GM11168 (cell line): ENCODE data around the gene CEBPA.
"Not testable (repeated sequence)": the region's sequence is repeated elsewhere in the genome, so short reads cannot be mapped to it uniquely, and the experiment has no call there.

ENCODE experiments used
- in situ Hi-C: fragments of 300-500 bp; cut with MboI; formaldehyde crosslinking; loops from one replicate; pipeline ENCODE4 v1.12.0; 2022; ENCODE audit warnings: low sequenced_read_pairs; ENCODE audit not compliant: unreplicated experiment

CEBPA gene

DNA sequence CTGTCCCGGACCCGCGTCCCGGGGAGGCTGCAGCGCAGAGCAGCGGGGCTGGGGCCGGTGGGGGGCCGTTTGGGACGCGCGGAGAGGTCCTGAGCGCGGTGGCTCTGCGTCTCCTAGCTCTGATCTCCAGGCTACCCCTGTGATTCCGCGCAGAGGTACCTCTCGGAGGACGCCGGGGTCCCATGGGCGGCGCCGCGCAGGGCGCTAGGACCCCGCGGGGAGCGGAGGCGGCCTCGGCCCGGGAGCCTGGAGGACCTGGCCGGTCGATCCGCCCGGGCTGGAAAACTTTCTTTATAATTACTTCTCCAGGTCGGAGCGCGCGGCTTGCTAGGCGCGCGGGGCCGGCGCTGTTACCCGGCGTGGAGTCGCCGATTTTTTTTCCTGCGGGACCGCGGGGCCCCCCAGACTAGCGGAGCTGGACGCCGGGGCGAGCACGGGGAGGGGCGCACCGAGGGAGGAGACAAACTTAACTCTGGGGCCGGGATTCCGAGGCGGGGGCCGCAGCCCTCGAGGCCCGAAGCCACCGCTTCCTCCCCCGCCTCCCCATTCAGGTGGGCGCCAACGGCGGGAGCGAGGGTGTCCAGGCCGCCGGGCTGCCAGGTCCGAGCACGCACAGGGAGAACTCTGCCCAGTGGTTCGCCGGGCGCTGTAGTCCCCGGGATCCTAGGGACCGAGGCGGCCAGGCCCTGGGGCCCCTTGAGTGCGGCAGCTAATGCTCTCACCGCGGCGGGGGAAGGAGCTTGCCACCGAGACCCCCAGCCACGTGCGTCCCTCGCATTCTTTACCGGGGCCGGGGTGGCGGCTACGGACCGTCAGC, 848 bp upstream of the CEBPA start:
- in situ Hi-C loops, result no loop called here

DNA sequence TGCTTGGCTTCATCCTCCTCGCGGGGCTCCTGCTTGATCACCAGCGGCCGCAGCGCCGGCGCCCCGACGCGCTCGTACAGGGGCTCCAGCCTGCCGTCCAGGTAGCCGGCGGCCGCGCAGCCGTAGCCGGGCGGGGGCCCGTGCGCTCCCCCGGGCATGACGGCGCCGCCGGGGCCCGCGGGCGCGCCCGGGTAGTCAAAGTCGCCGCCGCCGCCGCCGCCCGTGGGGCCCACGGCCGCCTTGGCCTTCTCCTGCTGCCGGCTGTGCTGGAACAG, 497 bp downstream of the CEBPA start:
- in situ Hi-C loops, result no loop called here

DNA sequence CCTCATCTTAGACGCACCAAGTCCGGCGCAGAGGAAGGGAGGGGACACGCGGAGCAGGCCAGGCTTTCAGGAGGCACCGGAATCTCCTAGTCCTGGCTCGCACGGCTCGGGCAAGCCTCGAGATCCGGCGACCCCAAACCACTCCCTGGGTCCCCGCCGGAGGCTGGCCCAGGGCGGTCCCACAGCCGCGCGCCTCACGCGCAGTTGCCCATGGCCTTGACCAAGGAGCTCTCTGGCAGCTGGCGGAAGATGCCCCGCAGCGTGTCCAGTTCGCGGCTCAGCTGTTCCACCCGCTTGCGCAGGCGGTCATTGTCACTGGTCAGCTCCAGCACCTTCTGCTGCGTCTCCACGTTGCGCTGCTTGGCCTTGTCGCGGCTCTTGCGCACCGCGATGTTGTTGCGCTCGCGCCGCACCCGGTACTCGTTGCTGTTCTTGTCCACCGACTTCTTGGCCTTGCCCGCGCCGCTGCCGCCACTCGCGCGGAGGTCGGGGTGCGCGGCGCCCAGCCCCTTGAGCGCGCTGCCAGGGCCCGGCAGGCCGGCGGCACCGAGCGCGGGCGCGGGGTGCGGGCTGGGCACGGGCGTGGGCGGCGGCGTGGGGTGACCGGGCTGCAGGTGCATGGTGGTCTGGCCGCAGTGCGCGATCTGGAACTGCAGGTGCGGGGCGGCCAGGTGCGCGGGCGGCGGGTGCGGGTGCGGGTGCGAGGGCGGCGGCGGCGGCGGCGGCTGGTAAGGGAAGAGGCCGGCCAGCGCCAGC, 1.0 kb downstream of the CEBPA start:
- in situ Hi-C loops, result no loop called here

DNA sequence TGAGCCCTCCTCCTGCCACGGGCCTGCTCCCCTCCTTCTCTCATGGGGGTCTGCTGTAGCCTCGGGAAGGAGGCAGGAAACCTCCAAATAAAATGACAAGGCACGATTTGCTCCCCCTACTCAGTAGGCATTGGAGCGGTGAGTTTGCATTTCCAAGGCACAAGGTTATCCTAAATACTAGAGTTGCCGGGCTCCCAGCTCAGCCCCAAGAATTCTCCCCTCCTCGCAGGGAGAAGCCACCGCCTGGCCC, 1.5 kb downstream of the CEBPA start:
- in situ Hi-C loops, result no loop called here

DNA sequence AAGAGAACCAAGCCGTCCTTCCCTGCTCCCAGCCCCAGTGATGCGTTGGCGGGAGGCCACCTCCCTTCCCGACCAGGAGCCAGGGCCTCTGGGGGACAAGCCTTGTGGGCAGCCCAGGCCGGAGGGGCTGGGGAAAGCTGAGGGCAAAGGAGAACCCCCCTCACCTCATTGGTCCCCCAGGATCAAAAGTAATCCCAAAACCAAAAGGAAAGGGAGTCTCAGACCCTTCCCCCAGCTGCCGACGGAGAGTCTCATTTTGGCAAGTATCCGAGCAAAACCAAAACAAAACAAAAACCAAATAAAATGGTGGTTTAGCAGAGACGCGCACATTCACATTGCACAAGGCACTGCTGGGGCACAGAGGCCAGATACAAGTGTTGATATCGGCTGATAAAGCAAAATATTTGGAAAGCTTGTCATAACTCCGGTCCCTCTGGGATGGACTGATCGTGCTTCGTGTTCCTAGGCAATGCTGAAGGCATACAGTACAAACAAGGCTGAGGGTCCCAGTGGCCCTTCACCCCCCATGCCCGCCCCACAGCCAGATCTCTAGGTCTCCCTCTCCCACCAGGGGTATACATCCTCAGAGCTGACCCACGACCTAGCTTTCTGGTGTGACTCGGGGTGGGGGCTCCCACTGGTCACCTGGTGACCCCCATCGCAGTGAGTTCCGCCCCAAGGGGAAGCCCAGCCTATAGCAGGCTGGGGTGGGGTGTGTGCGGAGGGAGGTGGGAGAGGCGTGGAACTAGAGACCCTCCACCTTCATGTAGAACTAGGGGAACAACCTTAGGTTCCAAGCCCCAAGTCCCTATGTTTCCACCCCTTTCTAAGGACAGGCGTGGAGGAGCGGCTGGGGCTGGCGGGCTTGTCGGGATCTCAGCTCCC, 2.1 kb downstream of the CEBPA start:
- in situ Hi-C loops, result no loop called here

DNA sequence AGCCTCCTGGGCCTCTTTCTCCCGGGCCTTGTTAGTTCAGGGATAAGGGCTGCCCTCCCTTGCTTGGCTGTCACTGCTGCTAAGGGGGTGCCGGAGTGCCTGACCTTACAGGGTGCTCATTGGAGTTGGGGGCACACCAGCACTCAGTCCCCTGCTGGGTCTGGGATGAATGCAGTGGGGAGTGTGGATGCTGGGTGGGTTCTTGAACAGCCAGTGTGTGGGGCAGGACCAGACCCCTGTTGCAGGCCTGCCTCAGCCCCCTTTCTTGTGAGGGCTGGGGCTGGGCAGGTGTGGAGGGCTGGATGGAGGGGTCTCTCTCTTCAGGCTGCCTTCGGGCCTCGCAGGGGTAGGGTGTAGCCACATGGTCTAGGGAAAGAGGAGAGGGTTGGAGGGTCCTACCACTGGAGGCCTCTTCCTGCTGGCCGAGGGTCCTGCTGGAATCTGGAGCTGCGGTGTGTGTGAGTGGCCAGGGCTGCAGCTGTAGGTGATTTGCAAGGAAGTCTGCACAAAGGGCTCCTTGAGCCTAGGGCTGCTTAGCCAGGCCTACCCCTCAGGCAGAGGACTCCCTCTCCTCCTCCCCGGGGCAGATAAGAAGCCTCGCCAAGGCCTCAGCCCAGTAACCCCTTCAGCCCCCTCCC, 3.2 kb downstream of the CEBPA start:
- in situ Hi-C loops, result no loop called here

DNA sequence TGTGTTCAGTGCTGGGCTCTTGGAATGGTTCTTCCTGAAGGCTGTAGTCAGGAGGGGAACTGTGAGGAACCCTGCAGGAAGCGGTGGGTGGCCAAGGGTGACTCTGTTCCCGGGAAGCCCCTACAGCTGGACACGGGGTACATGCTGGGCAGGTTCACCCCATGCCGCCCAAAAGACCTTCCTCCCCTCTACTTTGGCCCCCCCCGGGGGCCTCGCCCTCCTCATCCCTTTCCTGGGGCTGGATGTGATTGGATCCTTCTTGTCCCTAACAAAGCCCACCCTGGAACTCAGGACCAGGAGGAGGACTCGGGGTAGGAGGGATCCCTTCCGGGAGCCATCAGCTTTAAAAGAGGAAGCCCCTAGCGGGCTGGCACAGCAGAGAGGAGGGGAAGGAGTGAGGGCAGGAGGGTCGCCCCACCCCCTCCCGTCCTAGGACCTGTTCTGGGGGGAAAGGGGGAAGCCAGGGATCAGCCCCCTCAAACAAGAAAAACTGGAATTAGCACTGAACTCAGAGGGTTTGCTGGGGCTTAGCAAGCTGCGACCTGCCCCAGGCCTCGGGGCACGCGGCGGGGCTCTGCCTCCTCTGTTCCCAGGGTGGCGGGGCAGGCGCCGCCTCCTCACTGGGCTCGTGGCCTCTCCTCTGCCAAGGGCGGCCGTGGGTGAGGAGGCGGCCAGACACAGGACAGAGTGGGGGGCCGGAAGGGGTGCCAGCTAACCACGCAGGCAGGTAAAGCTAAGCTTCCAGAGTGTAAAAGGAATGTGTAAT, 4.0 kb downstream of the CEBPA start:
- in situ Hi-C loops, result no loop called here

DNA sequence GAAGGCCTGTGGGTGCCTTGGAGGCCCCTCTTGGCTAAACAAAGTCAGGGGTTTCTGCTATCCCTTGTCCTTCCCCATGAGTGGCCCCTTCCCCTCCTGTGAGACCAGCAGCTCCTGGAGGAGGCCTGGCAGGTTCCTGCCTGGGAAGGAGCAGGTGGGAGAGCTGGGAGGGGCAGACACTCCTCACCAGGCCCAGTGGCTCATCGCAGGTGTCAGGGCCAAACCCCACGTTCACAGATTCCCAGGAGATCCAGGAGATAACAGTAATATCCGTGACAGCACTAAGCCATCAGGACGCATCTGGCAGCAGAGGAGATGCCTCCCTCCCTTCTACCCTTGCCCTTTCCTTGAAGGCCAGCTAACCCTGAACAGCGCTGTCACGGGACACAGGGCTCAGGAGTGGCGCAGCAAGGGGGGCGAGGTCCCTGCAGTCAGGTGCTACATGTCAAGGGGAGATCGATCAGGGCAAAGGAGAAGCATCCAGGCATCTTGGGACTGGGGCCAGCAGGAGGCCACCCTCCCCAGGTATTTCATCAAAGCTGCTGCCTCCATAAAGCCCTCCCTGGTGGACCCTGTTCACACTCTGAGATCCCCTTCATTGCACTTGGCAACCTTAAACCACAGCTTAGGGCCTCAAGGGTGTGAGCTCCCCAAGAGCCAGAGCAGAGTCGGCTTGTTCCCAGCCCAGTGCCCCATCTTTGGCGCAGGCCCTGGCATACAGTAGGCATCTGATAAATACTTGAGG, 4.8 kb downstream of the CEBPA start:
- in situ Hi-C loops, result no loop called here

DNA sequence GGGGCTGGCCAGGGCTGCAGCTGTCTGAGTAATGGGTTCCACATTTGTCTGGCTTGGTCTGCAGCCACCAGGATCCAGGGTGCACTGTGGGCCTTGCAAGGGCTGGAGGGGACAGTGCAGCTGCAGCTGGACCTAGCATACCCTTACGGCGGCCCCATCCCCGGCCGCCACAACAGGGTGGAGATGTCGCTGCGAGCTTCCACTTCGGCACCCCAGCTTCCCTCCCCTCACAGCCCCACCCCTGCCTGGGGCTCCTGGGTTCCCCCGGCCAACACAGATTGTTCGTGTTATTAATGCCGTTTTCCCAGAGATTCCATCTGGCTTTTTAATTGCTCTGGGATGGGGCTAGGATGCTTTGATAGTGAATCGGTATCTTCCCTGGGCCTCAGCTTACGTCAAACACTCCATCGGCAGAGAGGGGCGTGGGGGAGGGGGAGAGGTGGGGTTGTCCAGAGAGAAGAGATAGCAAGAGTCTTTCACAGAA, 5.8 kb downstream of the CEBPA start:
- in situ Hi-C loops, result no loop called here

DNA sequence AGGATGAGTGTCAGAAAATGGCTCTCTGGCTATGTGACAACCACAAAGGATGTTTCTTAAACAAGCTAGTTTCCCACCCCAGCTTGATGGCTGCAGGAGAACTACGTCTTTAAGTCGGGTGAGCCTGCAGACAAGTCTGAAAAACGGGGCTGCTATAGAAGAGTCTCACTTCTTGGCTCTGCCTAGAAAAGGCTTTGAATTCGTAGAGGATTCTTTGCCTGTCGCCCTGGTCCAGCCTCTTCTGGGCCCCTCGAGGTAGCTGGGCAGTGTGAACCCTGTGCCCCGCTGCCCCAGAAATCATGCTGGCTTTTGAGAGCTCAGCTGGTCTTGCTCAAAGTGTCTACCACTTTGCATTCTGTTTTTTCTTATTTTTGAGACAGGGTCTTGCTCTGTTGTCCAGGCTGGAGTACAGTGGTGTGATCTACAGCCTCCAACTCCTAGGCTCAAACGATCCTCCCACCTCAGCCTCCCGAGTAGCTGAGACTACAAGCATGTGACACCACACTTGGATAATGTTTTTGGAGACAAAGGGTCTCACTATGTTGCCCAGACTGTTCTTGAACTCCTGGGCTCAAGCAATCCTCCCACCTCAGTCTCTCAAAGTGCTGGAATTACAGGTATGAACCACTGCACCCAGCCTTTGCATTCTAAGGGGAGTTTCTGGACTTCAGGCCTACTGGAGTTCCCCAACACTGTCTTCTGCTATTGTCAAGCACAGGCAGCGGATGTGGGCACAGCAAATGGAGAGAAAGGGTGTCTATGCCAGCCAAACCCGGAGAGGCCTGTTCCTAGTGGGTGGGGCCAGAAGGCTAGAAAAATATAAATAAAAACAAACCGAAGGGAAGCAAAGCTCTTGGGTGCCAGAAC, 6.5 kb downstream of the CEBPA start:
- in situ Hi-C loops, result no loop called here

DNA sequence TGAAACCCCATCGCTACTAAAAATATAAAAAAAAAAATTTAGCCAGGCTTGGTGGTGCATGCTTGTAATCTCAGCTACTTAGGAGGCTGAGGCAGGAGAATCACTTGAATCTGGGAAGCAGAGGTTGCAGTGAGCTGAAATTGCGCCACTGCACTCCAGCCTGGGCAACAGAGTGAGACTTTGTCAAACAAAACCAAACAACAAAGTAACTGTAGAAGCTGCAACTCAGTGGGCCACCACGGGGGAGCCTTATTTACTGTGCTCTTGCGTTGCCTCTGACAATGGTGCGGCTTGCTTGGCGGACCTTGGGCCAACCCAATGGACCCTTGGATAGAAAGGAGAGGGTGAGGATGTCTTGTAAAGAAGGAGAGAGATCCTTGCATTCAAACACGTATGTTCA, 7.3 kb downstream of the CEBPA start:
- in situ Hi-C loops, result not testable (repeated sequence)

DNA sequence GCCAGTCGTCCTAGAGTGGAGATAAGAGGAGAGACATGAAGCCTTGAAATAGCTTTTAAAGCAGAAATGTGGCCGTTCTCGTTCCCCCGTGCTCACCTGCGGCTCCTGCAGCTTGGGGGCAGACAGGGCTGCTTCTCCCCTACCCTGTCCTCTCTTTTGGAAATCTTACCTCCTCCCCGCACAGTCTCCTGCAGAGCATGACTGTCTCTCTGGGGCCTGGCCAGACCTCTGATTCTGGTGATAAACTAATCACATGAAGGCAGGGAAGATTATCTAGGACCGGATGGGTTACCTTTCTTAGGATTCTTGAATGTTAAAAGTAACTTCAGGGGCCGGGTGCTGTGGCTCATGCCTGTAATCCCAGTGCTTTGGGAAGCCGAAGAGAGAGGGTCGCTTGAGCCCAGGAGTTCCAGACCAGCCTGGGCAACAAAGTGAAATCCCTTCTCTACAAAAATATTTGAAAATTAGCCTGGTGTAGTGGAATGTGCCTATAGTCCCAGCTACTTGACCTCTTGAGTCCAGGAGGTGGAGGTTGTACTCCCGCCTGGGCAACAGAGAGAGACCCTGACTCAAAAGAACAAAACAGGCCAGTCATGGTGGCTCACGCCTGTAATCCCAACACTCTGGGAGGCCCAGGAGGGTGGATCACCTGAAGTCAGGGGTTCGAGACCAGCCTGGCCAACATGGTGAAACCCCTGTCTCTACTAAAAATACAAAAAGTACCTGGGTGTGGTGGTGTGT, 8.1 kb downstream of the CEBPA start:
- in situ Hi-C loops, result no loop called here

DNA sequence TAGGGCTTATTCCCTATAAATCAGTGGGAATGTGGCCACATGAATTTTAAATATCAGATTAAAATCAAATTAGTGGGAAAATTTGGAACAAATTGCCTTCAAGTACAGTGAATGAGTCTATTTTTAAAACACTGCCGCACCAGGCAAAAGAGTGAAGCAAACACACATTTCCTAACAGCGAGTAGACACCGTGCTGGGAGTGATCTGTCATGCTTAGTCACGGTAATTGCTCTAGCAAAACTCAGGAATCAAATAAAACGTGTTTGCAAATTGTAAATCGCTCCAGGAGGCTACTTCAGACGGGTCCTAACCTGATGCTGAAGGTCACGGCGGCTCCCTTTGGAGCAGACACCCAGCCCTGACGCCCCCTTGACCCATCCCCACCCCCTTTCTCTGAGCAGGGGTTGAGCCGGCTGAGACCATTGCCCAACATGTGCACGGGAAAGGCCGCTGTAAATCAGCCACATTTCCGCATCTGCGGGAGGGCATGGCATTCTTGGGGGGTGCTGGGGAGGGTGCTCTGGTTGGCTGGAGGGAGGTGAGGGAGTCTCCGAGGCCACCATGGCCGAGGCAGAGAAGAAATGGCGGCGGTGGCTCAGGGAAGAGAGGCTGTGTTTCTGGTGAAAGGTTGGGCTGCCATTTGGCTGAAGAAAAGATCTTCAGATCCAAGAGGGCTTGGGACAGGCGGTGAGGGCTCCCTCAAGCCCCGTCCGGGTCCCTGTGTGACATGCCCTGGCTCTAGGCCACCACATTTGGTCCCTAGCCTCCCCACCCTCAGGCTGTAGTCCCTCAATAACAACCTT, 8.9 kb downstream of the CEBPA start:
- in situ Hi-C loops, result no loop called here

DNA sequence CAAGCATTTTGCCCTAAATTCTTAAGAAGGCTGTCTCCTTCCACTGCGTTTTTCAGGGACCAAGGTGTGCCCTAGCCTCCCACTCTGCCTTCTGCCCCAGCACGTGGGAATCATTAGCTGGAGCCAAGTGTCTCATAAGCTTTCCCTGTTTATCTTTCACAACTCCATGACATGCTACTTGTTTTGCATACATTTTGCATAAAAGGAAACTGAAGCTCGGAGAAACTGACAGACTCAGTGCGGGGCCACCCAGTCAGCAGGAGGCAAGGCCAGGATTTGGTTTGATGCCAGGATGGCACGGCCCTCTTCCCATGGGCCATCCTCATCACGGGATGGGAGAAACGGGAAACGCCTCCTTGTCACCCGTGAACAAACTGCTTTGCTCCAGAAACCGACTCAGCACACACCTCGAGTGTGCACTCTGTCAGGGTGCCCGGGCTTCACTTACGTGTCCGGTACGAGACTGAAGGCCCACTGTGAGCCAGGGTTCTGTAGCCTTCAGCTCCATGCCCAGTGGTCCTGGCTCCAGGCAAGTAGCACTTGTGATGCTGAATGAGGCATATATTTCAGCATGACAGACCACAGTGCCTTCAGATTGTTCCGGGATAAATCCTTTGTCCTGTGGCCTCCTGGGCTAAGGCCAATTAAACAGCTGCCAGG, 9.6 kb downstream of the CEBPA start:
- in situ Hi-C loops, result no loop called here

DNA sequence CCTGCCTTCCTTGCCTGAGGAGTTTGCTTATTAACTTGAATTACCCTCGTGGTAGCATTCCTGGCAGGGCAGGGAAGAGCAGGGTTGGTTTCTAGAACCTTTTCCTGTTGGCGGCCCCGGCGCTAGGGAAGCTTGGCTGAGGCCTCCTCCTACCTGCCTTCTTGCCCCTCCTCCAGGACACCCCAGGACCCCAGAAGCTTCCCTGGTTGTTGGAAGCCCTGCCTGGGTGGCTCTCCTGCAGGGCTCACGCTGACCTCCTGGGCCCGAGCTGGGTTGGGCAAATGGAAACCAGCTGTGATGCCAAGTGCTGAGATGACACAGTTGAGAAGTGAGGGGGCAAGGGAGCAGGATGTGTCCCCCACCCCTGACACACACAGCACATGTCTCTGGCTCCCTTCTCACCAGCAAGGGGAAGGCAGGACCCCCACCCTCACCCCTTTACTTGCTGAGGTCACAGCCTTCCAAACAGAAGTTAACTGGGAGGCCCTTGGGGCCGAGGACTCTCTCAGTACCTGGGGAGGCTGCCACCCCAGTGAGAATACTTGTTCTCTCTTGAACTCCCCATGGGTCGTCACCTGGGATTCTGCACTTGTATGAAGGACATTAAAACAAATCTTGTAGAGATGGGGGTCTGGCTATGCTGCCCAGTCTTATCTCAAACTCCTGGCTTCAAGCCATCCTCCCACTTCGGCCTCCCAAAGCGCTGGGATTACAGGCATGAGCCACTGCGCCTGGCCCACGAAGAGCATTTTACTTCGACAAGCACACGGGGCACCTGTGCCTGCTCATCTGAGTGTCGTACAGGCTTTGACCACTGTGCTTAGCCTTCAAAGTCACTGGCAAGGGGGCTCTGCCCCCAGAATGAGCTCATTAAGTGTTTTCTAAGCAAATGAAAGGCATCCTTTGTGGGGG, 10.5 kb downstream of the CEBPA start:
- in situ Hi-C loops, result no loop called here
